Endodermal cell (in vitro differentiated cells): ENCODE measurements around the gene GRID1. TPM values are rescaled to one million over a fixed set of nuclear protein-coding genes. Genes with fewer than 3 reads are reported as not detected.
A peak's percentile ranks its signal among the peaks of the same experiment; 100 is the strongest.

Experiments used
- DNase-seq: peaks from one replicate; pipeline ENCODE4 v3.0.0-alpha.2; 2017
- H3K27ac ChIP-seq: 2 replicates; pipeline ENCODE4 v1.5.1; 2013; ENCODE audit warnings: mild to moderate bottlenecking, low read depth, low read length, moderate library complexity
- H3K27me3 ChIP-seq: 2 replicates; pipeline ENCODE4 v1.6.1; 2013; ENCODE audit warnings: mild to moderate bottlenecking, low read length, moderate library complexity; ENCODE audit not compliant: insufficient read depth, control insufficient read depth, poor library complexity, severe bottlenecking
- H3K36me3 ChIP-seq: 2 replicates; pipeline ENCODE4 v1.7.0; 2013; ENCODE audit warnings: mild to moderate bottlenecking, low read length, moderate library complexity; ENCODE audit not compliant: control insufficient read depth, insufficient read depth
- H3K4me1 ChIP-seq: one replicate; pipeline ENCODE4 v1.7.0; 2013; ENCODE audit warnings: low read length; ENCODE audit not compliant: control insufficient read depth, insufficient read depth
- H3K4me3 ChIP-seq: 2 replicates; pipeline ENCODE4 v1.5.1; 2013; ENCODE audit warnings: mild to moderate bottlenecking, low read length, moderate library complexity
- H3K9ac ChIP-seq: 2 replicates; pipeline ENCODE4 v1.6.1; 2013; ENCODE audit warnings: mild to moderate bottlenecking, low read length, moderate library complexity; ENCODE audit not compliant: poor library complexity, severe bottlenecking; ENCODE audit errors: extremely low read depth
- H3K9me3 ChIP-seq: 2 replicates; pipeline ENCODE4 v1.6.1; 2013; ENCODE audit warnings: mild to moderate bottlenecking, low read length, moderate library complexity; ENCODE audit not compliant: control insufficient read depth
- H3K27ac Mint-ChIP-seq: 2 replicates; pipeline ENCODE4 v1.8.0; 2020; ENCODE audit warnings: mixed read lengths
- H3K27me3 Mint-ChIP-seq: 2 replicates; pipeline ENCODE4 v1.8.0; 2021; ENCODE audit warnings: mild to moderate bottlenecking, mixed read lengths; ENCODE audit not compliant: insufficient read depth
- H3K36me3 Mint-ChIP-seq: 2 replicates; pipeline ENCODE4 v1.8.0; 2020; ENCODE audit warnings: low read depth, mixed read lengths
- H3K4me1 Mint-ChIP-seq: 2 replicates; pipeline ENCODE4 v1.8.0; 2020; ENCODE audit warnings: mixed read lengths
- H3K4me3 Mint-ChIP-seq: 2 replicates; pipeline ENCODE4 v1.8.0; 2020; ENCODE audit warnings: mild to moderate bottlenecking, moderate library complexity, mixed read lengths
- H3K9me3 Mint-ChIP-seq: 2 replicates; pipeline ENCODE4 v1.8.0; 2020; ENCODE audit warnings: mild to moderate bottlenecking, mixed read lengths
- WGBS, 2 experiments: methylation state at CpG; one replicate each; pipeline versions ENCODE4 v1.1.5 to v1.1.7; 2013; ENCODE audit warnings: missing lambda C conversion rate in 2 of 2, mixed read lengths in 1 of 2; ENCODE audit not compliant: insufficient coverage in 1 of 2, insufficient read length in 1 of 2; 5-methylcytosine and 5-hydroxymethylcytosine counted together
- total RNA-seq, 2 donors: library from RNA; stranded (reverse); fragmentation: NEBNext Ultra II Directional in 1 of 2; extraction: Animal tissue kit (Norgen Biotek cat#: 25700) in 1 of 2; gene quantifications; 2 replicates in 1 of 2; 3 replicates in 1 of 2; pipeline ENCODE4 v1.2.1, GENCODE V29; 2021
- TF ChIP-seq, protein P1 (sequence below): fragments of 200-600 bp; sonication (generic); conservative IDR thresholded peaks from 2 replicates; pipeline ENCODE4 v1.5.0; 2021; ENCODE audit warnings: antibody characterized with exemption, mild to moderate bottlenecking

The GRID1 gene
- total RNA-seq, 2 donors from 2014 or later: 0.13 to 0.53 TPM

- no peaks in the 10 kb centered on the region for H3K36me3 ChIP-seq
- H3K4me1 ChIP-seq: no peaks in the 10 kb centered on the region
- DNase-seq: no peak
- Mint-ChIP-seq H3K4me1 (peaks cover 17% of the 10 kb centered on the region), H3K4me3 (no peak overlapping the region), H3K27ac (no peak overlapping the region), H3K27me3 (no peaks in the 10 kb centered on the region), H3K36me3 (no peaks in the 10 kb centered on the region), H3K9me3 (no peaks in the 10 kb centered on the region)
- H3K9me3 ChIP-seq: no peaks in the 10 kb centered on the region
- H3K27me3 ChIP-seq: no peaks in the 10 kb centered on the region
- H3K27ac ChIP-seq: no peak overlapping the region
- no peak overlapping the region for H3K4me3 ChIP-seq
- WGBS, 2 experiments: 79% methylated on average over 2 of the region's 2 CpGs; no CpG with 5 or more reads in 1 of the 2 experiments
- TF ChIP-seq, protein P1, sequence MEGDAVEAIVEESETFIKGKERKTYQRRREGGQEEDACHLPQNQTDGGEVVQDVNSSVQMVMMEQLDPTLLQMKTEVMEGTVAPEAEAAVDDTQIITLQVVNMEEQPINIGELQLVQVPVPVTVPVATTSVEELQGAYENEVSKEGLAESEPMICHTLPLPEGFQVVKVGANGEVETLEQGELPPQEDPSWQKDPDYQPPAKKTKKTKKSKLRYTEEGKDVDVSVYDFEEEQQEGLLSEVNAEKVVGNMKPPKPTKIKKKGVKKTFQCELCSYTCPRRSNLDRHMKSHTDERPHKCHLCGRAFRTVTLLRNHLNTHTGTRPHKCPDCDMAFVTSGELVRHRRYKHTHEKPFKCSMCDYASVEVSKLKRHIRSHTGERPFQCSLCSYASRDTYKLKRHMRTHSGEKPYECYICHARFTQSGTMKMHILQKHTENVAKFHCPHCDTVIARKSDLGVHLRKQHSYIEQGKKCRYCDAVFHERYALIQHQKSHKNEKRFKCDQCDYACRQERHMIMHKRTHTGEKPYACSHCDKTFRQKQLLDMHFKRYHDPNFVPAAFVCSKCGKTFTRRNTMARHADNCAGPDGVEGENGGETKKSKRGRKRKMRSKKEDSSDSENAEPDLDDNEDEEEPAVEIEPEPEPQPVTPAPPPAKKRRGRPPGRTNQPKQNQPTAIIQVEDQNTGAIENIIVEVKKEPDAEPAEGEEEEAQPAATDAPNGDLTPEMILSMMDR: peak; percentile 58
- no peak overlapping the region for H3K9ac ChIP-seq
Measured at GRCh38 chr10:85859859-85860258, 506.7 kb downstream of the GRID1 start.

- Histone ChIP-seq H3K9ac (no peak overlapping the region), H3K27ac (no peak overlapping the region), H3K4me3 (no peak overlapping the region), H3K4me1 (no peaks in the 10 kb centered on the region), H3K9me3 (no peaks in the 10 kb centered on the region), H3K27me3 (no peaks in the 10 kb centered on the region), H3K36me3 (no peaks in the 10 kb centered on the region)
- 90% methylated on average over 3 of the region's 3 CpGs; no CpG with 5 or more reads in 1 of the 2 experiments for WGBS, 2 experiments
- Mint-ChIP-seq H3K27me3 (no peaks in the 10 kb centered on the region), H3K36me3 (no peaks in the 10 kb centered on the region), H3K4me3 (no peak overlapping the region), H3K9me3 (no peaks in the 10 kb centered on the region), H3K27ac (no peak overlapping the region), H3K4me1 (peaks cover 15% of the 10 kb centered on the region)
- TF ChIP-seq, protein P1: no peak
- DNase-seq: no peak
Measured at GRCh38 chr10:85858776-85859515, 507.6 kb downstream of the GRID1 start.

DNA sequence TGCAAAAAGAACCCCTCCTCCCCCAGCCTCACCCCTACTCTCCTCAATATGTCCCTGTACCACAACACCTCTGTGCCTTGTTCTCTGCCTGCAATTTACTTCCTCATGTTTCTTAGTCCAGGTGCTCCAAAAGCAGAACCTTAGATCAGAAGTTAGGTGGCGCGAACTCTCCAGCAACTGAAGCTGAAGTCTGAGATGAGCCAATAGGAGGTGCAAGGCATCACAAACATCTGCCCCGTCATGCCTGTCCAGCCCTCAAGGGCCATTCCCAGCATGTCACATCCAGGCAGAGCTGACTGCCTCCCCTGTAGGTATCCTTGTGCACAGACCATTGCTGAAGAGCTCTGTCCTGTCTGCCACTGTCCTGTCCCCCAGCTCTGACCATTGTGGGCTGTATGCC is 508.8 kb downstream of the GRID1 start:
- TF ChIP-seq, protein P1: no peak
- Mint-ChIP-seq H3K4me3 (no peak overlapping the region), H3K4me1 (peaks cover 4% of the 10 kb centered on the region), H3K27me3 (no peaks in the 10 kb centered on the region), H3K36me3 (no peaks in the 10 kb centered on the region), H3K27ac (no peak overlapping the region), H3K9me3 (no peaks in the 10 kb centered on the region)
- Histone ChIP-seq H3K27me3 (no peaks in the 10 kb centered on the region), H3K4me1 (no peaks in the 10 kb centered on the region), H3K9me3 (no peaks in the 10 kb centered on the region), H3K9ac (no peak overlapping the region), H3K4me3 (no peak overlapping the region), H3K27ac (no peak overlapping the region), H3K36me3 (no peaks in the 10 kb centered on the region)
- DNase-seq: no peak
- WGBS, 2 experiments: 90 to 93% methylated on average over 3 of the region's 3 CpGs
